ENCODE measurements around the gene PSPH.
"Not testable (repeated sequence)": the region's sequence is repeated elsewhere in the genome, so short reads cannot be mapped to it uniquely, and the experiment has no call there.

PSPH gene

DNA sequence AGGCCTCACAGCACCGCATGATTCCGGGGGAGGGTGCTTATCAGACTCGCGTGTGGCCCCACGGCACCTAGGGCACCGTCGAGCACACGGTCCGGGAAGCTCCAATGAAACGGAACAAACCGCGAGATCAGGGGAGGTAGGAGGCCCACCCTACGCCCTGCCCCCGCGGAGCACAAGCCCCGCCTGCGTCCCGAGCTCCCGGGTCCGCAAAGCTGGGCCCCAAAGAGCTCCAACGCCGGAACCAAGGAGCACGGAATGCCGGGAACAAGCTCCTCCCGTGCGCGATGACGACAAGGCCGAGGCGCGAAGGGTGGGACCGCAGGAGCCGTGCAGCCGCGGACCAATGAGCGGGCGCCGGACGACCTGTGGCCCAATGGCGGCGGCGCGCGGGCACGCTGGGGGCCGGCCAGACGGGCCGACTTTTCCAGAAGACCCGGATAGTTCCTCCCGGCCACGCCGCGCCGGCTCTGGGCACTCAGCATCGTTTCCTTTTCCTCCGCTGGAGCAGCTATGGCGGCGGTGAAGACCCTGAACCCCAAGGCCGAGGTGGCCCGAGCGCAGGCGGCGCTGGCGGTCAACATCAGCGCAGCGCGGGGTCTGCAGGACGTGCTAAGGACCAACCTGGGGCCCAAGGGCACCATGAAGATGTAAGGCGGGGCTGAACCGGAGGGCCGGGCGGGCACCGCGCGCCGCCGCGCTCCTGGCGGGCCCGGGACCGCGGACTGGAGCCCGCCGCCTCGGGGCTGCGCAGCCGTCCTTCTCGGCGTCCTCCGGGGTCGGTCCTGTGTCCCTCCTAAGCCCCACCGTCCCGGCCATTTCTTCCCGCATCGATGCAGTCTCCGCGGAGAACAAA, at the start of gene PSPH, which contains the start of gene CCT6A:
Gene PSPH (minus strand): TSS at position 106 of the 853 bp plus-strand sequence. CDS start 30,232 bp downstream, outside the sequence.
Gene CCT6A (plus strand): TSS at position 427 of the 853 bp plus-strand sequence. CDS start 84 bp downstream, at position 511.
- H3K27me3 ChIP-seq (ENCODE audit: control insufficient read depth, insufficient read depth, low read length), result no peaks in the 10 kb centered on the region
- peak within 1 kb of the TSS; percentile 99 for H3K9ac ChIP-seq (ENCODE audit: low read depth, low read length)
- H3K27ac ChIP-seq (ENCODE audit: low read depth, low read length), result peak within 1 kb of the TSS; percentile 95
- peak within 1 kb of the TSS; percentile 90 for H3K4me3 ChIP-seq (ENCODE audit: low read depth, low read length)
- peaks cover 39% of the 10 kb centered on the region for H3K36me3 ChIP-seq (ENCODE audit: control insufficient read depth, insufficient read depth, low read length)
- no peaks in the 10 kb centered on the region for H3K9me3 ChIP-seq (ENCODE audit: control insufficient read depth, insufficient read depth, low read length)
- peaks cover 10% of the 10 kb centered on the region; the same call in 1 of the 2 replicates for H3K4me1 ChIP-seq (ENCODE audit: control insufficient read depth, insufficient read depth, low read length)

DNA sequence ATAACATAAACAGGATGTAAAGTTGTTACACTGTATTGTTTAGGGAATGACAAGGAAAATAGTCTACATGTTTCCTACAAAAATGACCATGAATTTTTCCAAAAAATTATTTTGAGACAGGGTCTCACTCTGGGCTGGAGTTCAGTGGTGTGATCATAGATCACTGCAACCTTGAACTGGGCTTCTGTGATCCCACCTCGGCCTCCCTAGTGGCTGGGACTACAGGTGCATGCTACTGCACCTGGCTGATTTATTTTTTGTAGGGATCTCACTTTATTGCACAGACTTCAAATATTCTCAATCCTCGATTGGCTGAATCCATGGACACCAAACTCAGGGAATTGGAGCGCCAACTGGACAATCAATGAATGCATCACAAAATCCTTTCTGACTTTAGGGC, 48.4 kb upstream of the PSPH start:
- Histone ChIP-seq H3K4me3 (ENCODE audit: low read depth, low read length) (no peak overlapping the region), H3K27me3 (ENCODE audit: control insufficient read depth, insufficient read depth, low read length) (no peaks in the 10 kb centered on the region), H3K9me3 (ENCODE audit: control insufficient read depth, insufficient read depth, low read length) (peaks cover 2% of the 10 kb centered on the region; the same call in 1 of the 2 replicates), H3K36me3 (ENCODE audit: control insufficient read depth, insufficient read depth, low read length) (peaks cover 30% of the 10 kb centered on the region), H3K4me1 (ENCODE audit: control insufficient read depth, insufficient read depth, low read length) (no peaks in the 10 kb centered on the region), H3K9ac (ENCODE audit: low read depth, low read length) (no peak overlapping the region), H3K27ac (ENCODE audit: low read depth, low read length) (no peak overlapping the region)

DNA sequence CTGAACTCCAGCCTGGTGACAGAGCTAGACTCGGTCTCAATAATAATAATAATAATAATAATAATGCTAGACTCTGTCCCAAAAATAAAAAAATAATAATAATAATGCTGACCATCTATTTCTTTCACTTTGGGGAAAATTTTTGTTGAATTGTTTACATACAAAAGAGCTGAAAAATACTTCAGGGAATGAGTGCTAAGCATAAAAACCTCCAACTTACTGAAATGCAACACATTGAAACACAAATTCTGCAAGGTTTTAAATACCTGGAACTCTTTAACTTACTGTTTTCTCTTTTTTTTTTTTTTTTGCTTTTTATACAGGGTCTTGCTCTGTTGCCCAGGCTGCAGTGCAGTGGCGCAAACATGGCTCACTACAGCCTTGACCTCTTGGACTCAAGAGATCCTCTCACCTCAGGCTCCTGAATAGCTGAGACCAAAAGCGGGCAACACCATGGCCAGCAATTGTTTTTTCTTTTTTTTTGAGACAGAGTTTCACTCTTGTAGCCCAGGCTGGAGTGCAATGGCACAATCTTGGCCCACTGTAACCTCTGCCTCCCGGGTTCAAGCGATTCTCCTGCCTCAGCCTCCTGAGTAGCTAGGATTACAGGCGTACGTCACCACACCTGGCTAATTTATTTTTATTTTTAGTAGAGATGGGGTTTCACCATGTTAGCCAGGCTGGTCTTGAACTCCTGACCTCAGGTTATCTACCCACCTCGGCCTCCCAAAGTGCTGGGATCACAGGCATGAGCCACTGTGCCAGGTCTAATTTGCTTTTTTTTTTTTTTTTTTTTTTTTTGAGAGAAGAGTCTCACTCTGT, 47.2 kb upstream of the PSPH start:
- not testable (repeated sequence) for H3K9ac ChIP-seq (ENCODE audit: low read depth, low read length); H3K4me1 ChIP-seq (ENCODE audit: control insufficient read depth, insufficient read depth, low read length); H3K27me3 ChIP-seq (ENCODE audit: control insufficient read depth, insufficient read depth, low read length); H3K4me3 ChIP-seq (ENCODE audit: low read depth, low read length); H3K9me3 ChIP-seq (ENCODE audit: control insufficient read depth, insufficient read depth, low read length); H3K27ac ChIP-seq (ENCODE audit: low read depth, low read length)
- peaks cover 23% of the 10 kb centered on the region for H3K36me3 ChIP-seq (ENCODE audit: control insufficient read depth, insufficient read depth, low read length)

DNA sequence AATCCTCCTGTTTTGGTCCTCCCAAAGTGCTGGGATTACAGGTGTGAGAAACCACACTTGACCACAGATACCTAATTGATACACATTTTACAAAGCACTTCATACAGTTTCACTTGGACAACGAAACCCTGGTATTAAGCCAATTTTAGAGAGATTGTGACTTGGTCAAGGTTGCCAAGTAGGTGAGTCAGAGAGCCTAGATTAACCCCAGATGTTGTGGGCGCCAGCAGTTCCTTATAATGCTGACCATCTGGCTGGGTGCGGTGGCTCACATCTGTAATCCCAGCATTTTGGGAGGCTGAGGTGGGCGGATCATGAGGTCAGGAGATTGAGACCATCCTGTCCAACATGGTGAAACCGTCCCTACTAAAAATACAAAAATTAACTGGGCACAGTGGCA, 46.5 kb upstream of the PSPH start:
- H3K4me3 ChIP-seq (ENCODE audit: low read depth, low read length), result no peak overlapping the region
- peaks cover 2% of the 10 kb centered on the region; the same call in 1 of the 2 replicates for H3K9me3 ChIP-seq (ENCODE audit: control insufficient read depth, insufficient read depth, low read length)
- no peak overlapping the region for H3K9ac ChIP-seq (ENCODE audit: low read depth, low read length)
- H3K36me3 ChIP-seq (ENCODE audit: control insufficient read depth, insufficient read depth, low read length), result peaks cover 20% of the 10 kb centered on the region
- H3K27ac ChIP-seq (ENCODE audit: low read depth, low read length), result no peak overlapping the region
- no peaks in the 10 kb centered on the region for H3K27me3 ChIP-seq (ENCODE audit: control insufficient read depth, insufficient read depth, low read length)
- H3K4me1 ChIP-seq (ENCODE audit: control insufficient read depth, insufficient read depth, low read length), result no peaks in the 10 kb centered on the region

DNA sequence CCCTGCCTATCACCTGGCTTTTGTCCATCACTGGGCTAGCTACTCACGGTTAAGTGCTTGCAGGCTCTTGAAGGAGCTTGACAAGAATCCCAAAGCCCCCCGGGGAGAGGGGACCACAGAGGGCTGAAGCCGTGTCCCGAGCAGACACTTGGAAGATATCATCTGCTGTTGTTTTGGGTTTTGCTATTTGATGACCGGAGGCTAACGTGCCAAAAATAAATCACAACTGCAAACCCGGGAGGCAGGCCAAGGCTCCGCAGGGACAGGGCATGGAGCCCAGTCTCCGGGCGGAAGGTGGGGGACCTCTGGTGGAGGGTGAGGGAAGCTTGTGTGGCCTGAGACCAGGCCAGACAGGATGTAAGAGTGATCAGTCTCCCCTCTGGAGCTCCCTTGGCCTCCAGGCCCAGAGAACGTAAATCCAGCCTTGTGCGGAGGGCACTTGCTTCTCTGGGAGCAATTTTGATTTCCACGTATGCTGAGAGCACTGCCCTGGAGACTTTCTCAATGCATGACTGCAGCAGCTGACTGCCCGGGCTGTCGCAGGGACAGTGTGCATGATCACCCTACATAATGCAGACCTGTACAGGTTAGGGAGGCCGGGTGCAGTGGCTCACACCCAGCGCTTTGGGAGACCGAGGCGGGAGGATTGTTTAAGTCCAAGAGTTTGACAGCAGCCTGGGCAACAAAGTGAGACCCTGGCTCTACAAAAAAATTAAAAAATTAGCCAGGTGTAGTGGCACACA, 41.7 kb upstream of the PSPH start, which contains the start of gene PHKG1:
Gene PHKG1 (minus strand): TSS at position 164 of the 743 bp plus-strand sequence. CDS start 4,011 bp downstream, outside the sequence.
- Histone ChIP-seq H3K4me3 (ENCODE audit: low read depth, low read length) (no peak within 1 kb of the TSS), H3K36me3 (ENCODE audit: control insufficient read depth, insufficient read depth, low read length) (no peaks in the 10 kb centered on the region), H3K9me3 (ENCODE audit: control insufficient read depth, insufficient read depth, low read length) (no peaks in the 10 kb centered on the region), H3K27me3 (ENCODE audit: control insufficient read depth, insufficient read depth, low read length) (no peaks in the 10 kb centered on the region), H3K4me1 (ENCODE audit: control insufficient read depth, insufficient read depth, low read length) (no peaks in the 10 kb centered on the region), H3K27ac (ENCODE audit: low read depth, low read length) (no peak within 1 kb of the TSS), H3K9ac (ENCODE audit: low read depth, low read length) (no peak within 1 kb of the TSS)

DNA sequence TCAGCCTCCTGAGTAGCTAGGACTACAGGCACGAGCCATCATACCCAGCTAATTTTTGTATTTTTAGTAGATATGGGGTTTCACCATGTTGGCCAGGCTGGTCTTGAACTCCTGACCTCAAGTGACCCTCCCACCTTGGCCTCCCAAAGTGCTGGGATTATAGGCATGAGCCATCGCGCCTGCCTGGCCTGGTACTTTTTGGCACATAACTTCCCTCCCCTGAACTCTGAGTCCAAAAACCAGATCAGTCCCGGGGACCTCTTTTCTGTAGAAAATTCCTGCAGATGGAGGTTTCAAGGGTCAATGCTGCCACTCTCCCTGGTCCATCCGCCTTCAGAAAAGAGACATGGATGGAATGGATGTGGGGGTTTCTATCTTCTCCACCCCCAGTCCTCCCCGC, 41.1 kb upstream of the PSPH start:
- not testable (repeated sequence) for H3K36me3 ChIP-seq (ENCODE audit: control insufficient read depth, insufficient read depth, low read length); H3K9ac ChIP-seq (ENCODE audit: low read depth, low read length); H3K27me3 ChIP-seq (ENCODE audit: control insufficient read depth, insufficient read depth, low read length); H3K4me3 ChIP-seq (ENCODE audit: low read depth, low read length); H3K27ac ChIP-seq (ENCODE audit: low read depth, low read length); H3K9me3 ChIP-seq (ENCODE audit: control insufficient read depth, insufficient read depth, low read length); H3K4me1 ChIP-seq (ENCODE audit: control insufficient read depth, insufficient read depth, low read length)

DNA sequence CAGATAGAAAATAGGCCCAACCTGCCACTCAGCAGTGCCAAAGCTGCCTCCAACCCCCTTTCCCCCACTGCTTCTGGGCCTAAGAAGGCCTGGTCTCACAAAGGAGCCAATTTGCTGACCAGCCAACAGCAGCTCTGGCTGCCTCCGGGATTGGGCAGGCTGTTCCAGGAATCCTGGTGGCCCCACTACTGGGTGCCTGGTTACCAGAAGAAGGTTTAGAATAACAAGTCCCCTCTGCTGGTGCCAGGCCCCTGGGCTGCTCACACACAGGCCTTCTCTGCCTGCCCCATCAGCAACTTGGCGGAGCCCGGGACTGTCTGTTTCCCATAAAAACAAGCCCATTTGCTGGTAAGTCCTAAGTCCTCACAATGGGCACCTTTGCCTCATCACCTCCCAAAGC, 40.3 kb upstream of the PSPH start:
- no peak overlapping the region for H3K4me3 ChIP-seq (ENCODE audit: low read depth, low read length)
- H3K9ac ChIP-seq (ENCODE audit: low read depth, low read length), result no peak overlapping the region
- no peaks in the 10 kb centered on the region; the same call in 1 of the 2 replicates for H3K36me3 ChIP-seq (ENCODE audit: control insufficient read depth, insufficient read depth, low read length)
- H3K27ac ChIP-seq (ENCODE audit: low read depth, low read length), result no peak overlapping the region
- H3K9me3 ChIP-seq (ENCODE audit: control insufficient read depth, insufficient read depth, low read length), result no peaks in the 10 kb centered on the region
- no peaks in the 10 kb centered on the region for H3K4me1 ChIP-seq (ENCODE audit: control insufficient read depth, insufficient read depth, low read length)
- no peaks in the 10 kb centered on the region for H3K27me3 ChIP-seq (ENCODE audit: control insufficient read depth, insufficient read depth, low read length)

DNA sequence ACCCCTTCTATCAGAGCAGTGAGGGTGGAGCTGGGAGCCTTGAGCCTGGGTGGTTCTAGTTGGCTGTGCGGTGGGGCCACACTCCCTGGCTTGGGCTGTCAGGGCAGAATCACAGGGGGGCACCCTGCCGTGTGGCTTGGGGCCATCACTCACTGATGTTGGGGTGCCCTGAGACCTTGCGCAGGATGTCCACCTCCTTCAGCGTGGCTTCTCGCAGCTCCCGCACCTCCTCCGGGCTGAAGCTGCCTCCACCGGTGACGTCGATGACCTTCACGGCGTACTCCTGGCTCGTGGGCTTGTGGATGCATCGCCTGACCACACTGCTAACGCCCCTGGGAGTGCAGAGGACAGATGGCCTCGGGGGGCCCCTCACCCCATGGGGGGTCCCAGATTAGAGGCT, 36.2 kb upstream of the PSPH start:
- H3K27ac ChIP-seq (ENCODE audit: low read depth, low read length), result no peak overlapping the region
- no peak overlapping the region for H3K9ac ChIP-seq (ENCODE audit: low read depth, low read length)
- no peaks in the 10 kb centered on the region for H3K27me3 ChIP-seq (ENCODE audit: control insufficient read depth, insufficient read depth, low read length)
- no peaks in the 10 kb centered on the region for H3K9me3 ChIP-seq (ENCODE audit: control insufficient read depth, insufficient read depth, low read length)
- H3K36me3 ChIP-seq (ENCODE audit: control insufficient read depth, insufficient read depth, low read length), result no peaks in the 10 kb centered on the region; the same call in 1 of the 2 replicates
- no peak overlapping the region for H3K4me3 ChIP-seq (ENCODE audit: low read depth, low read length)
- no peaks in the 10 kb centered on the region for H3K4me1 ChIP-seq (ENCODE audit: control insufficient read depth, insufficient read depth, low read length)

DNA sequence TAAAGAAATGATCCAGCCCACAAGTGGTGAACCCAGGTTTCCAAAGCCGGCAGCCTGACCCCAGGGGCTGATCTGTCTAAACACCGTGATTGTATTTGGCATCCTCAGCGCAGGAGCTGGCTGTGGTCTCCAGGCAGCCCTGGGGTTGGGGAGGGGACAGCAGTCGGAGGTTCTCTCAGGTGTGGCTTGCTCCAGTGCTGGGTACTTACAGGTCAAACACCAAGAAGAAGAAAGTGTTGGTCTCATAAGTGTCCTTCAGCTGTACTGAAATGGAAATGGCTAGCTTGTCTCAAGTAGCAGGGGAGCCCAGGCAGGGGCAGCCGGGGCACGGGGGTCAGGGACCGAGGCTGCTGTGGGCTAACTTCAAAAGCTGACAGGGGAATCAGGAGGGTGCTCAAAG, 35.5 kb upstream of the PSPH start:
- no peaks in the 10 kb centered on the region for H3K27me3 ChIP-seq (ENCODE audit: control insufficient read depth, insufficient read depth, low read length)
- no peaks in the 10 kb centered on the region; the same call in 1 of the 2 replicates for H3K36me3 ChIP-seq (ENCODE audit: control insufficient read depth, insufficient read depth, low read length)
- H3K27ac ChIP-seq (ENCODE audit: low read depth, low read length), result no peak overlapping the region
- H3K9me3 ChIP-seq (ENCODE audit: control insufficient read depth, insufficient read depth, low read length), result no peaks in the 10 kb centered on the region
- H3K4me3 ChIP-seq (ENCODE audit: low read depth, low read length), result no peak overlapping the region
- H3K9ac ChIP-seq (ENCODE audit: low read depth, low read length), result no peak overlapping the region
- no peaks in the 10 kb centered on the region for H3K4me1 ChIP-seq (ENCODE audit: control insufficient read depth, insufficient read depth, low read length)

DNA sequence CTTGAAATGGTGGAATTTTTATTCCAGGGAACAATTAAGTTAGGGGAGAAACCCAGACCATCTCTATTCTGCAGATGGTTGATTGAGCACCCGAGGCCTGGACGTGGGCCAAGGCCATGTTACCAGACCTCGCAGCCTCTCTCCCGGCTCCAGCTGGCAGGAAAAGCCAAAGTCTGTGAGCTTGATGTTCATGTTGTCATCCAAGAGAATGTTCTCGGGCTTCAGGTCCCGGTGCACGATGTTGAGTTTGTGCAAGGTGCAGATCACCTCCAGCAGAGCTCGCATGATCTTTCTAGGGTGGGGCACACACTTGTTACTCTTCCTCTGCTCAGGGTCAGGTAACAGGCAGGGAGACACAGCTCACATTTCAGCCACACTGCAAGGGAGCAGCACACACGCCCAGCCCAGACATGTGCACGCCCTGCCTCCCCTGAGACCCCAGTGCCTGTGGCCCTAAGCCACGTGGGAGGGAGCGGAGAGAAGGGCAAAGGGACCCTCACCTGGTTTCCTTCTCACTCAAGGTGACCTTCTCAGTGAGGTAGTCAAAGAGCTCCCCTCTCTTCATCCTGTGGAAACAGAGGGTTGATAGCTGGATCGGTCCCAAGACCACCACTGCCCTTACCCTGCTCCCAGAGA, 32.0 kb upstream of the PSPH start:
- Histone ChIP-seq H3K9ac (ENCODE audit: low read depth, low read length) (no peak overlapping the region), H3K36me3 (ENCODE audit: control insufficient read depth, insufficient read depth, low read length) (peaks cover 17% of the 10 kb centered on the region), H3K9me3 (ENCODE audit: control insufficient read depth, insufficient read depth, low read length) (no peaks in the 10 kb centered on the region), H3K4me1 (ENCODE audit: control insufficient read depth, insufficient read depth, low read length) (no peaks in the 10 kb centered on the region), H3K4me3 (ENCODE audit: low read depth, low read length) (no peak overlapping the region), H3K27ac (ENCODE audit: low read depth, low read length) (no peak overlapping the region), H3K27me3 (ENCODE audit: control insufficient read depth, insufficient read depth, low read length) (no peaks in the 10 kb centered on the region)

Measured in HUES48 (cell line).